Mesodermal cell (in vitro differentiated cells): Measurements from ENCODE around the gene CD6. TPM values are rescaled to one million over a fixed set of nuclear protein-coding genes. Genes with fewer than 3 reads are reported as not detected.

ENCODE experiments used
- H3K27ac ChIP-seq: 2 replicates; pipeline ENCODE4 v1.7.0; 2013; ENCODE audit warnings: mild to moderate bottlenecking, low read depth, low read length, moderate library complexity; ENCODE audit not compliant: severe bottlenecking
- H3K36me3 ChIP-seq: 2 replicates; pipeline ENCODE4 v1.7.1; 2013; ENCODE audit warnings: mild to moderate bottlenecking, low read length, moderate library complexity; ENCODE audit not compliant: control insufficient read depth, insufficient read depth
- H3K4me1 ChIP-seq: one replicate; pipeline ENCODE4 v1.7.1; 2013; ENCODE audit warnings: mild to moderate bottlenecking, low read length; ENCODE audit not compliant: insufficient read depth, control insufficient read depth, poor library complexity, severe bottlenecking
- H3K4me3 ChIP-seq: 2 replicates; pipeline ENCODE4 v1.7.0; 2013; ENCODE audit warnings: low read length, control low read depth, mild to moderate bottlenecking; ENCODE audit not compliant: insufficient read depth, poor library complexity, severe bottlenecking; ENCODE audit errors: extremely low read depth
- H3K9me3 ChIP-seq: 2 replicates; pipeline ENCODE4 v1.7.1; 2013; ENCODE audit warnings: mild to moderate bottlenecking, low read length, moderate library complexity; ENCODE audit not compliant: control insufficient read depth
- WGBS, 2 experiments: methylation state at CpG; one replicate each; pipeline ENCODE4 v1.1.5; 2013; ENCODE audit warnings: missing lambda C conversion rate in 2 of 2; ENCODE audit not compliant: insufficient coverage in 2 of 2; 5-methylcytosine and 5-hydroxymethylcytosine counted together
- polyA plus RNA-seq, 2 experiments: library from polyadenylated mRNA; stranded (reverse); fragments of 50-300 nt; gene quantifications; one replicate each; pipeline ENCODE4 v1.2.3, GENCODE V29; 2013

CD6 gene
- 0.26 TPM for polyA plus RNA-seq (2013, experiment 1 of 2)
- polyA plus RNA-seq (2013, experiment 2 of 2) = 0.46 TPM

GRCh38 chr11:60971520-60971919 lies at the start of gene CD6:
Gene CD6, plus strand, starts transcription at chr11:60971680. Its CDS starts 186 bp downstream, at chr11:60971866.
- WGBS, 2 experiments = 90 to 92% methylated on average over 14 to 15 of the region's 16 CpGs
- no peaks in the 10 kb centered on the region for H3K4me1 ChIP-seq
- H3K27ac ChIP-seq = no peak within 1 kb of the TSS
- H3K9me3 ChIP-seq = no peaks in the 10 kb centered on the region
- no peak within 1 kb of the TSS for H3K4me3 ChIP-seq
- H3K36me3 ChIP-seq = no peaks in the 10 kb centered on the region

GRCh38 chr11:60921777-60922335 lies 49.6 kb upstream of the CD6 start:
- 95 to 96% methylated on average over 22 of the region's 23 CpGs for WGBS, 2 experiments
- Histone ChIP-seq H3K27ac (no peak overlapping the region), H3K4me1 (peaks cover 26% of the 10 kb centered on the region), H3K36me3 (peaks cover 53% of the 10 kb centered on the region), H3K9me3 (no peaks in the 10 kb centered on the region), H3K4me3 (no peak overlapping the region)

GRCh38 chr11:60922906-60923305 lies 48.6 kb upstream of the CD6 start:
- H3K4me3 ChIP-seq = no peak overlapping the region
- H3K36me3 ChIP-seq = peaks cover 56% of the 10 kb centered on the region
- no peaks in the 10 kb centered on the region for H3K9me3 ChIP-seq
- WGBS, 2 experiments = 84 to 90% methylated on average over 2 to 4 of the region's 6 CpGs
- H3K27ac ChIP-seq = no peak overlapping the region
- H3K4me1 ChIP-seq = peaks cover 26% of the 10 kb centered on the region

- Histone ChIP-seq H3K4me1 (peaks cover 22% of the 10 kb centered on the region), H3K36me3 (peaks cover 56% of the 10 kb centered on the region), H3K4me3 (no peak overlapping the region), H3K9me3 (no peaks in the 10 kb centered on the region), H3K27ac (no peak overlapping the region)
- 67 to 93% methylated on average over 2 to 4 of the region's 5 CpGs for WGBS, 2 experiments
Measured at GRCh38 chr11:60923326-60923725, 48.2 kb upstream of the CD6 start.

- no peak overlapping the region for H3K27ac ChIP-seq
- 73 to 93% methylated on average over 3 of the region's 6 CpGs for WGBS, 2 experiments
- no peak overlapping the region for H3K4me3 ChIP-seq
- H3K4me1 ChIP-seq = peaks cover 18% of the 10 kb centered on the region
- H3K9me3 ChIP-seq = no peaks in the 10 kb centered on the region
- H3K36me3 ChIP-seq = peaks cover 61% of the 10 kb centered on the region
Measured at GRCh38 chr11:60923800-60924109, 47.7 kb upstream of the CD6 start.

- H3K9me3 ChIP-seq = no peaks in the 10 kb centered on the region
- 1% methylated on average over 37 to 46 of the region's 69 CpGs for WGBS, 2 experiments
- H3K4me3 ChIP-seq = peak within 1 kb of the TSS; percentile 70
- peaks cover 64% of the 10 kb centered on the region for H3K36me3 ChIP-seq
- H3K27ac ChIP-seq = peak within 1 kb of the TSS; percentile 16
- H3K4me1 ChIP-seq = peaks cover 13% of the 10 kb centered on the region
Measured at GRCh38 chr11:60924110-60924905, 47.2 kb upstream of the CD6 start, which contains the start of gene TMEM132A. Gene TMEM132A, plus strand, starts transcription at chr11:60924460. Its CDS starts 174 bp downstream, at chr11:60924634.

- Histone ChIP-seq H3K9me3 (no peaks in the 10 kb centered on the region), H3K27ac (no peak overlapping the region), H3K36me3 (peaks cover 64% of the 10 kb centered on the region), H3K4me3 (peak overlapping the region; percentile 70), H3K4me1 (peaks cover 10% of the 10 kb centered on the region)
- WGBS, 2 experiments = 3 to 6% methylated on average over 26 to 32 of the region's 35 CpGs
Measured at GRCh38 chr11:60924906-60925853, 46.3 kb upstream of the CD6 start.

GRCh38 chr11:60925868-60926267 lies 45.6 kb upstream of the CD6 start:
- Histone ChIP-seq H3K9me3 (no peaks in the 10 kb centered on the region), H3K4me1 (peaks cover 10% of the 10 kb centered on the region), H3K36me3 (peaks cover 64% of the 10 kb centered on the region), H3K27ac (no peak overlapping the region), H3K4me3 (peak overlapping the region; percentile 70)
- WGBS, 2 experiments = 73 to 80% methylated on average over 4 of the region's 6 CpGs

GRCh38 chr11:60926500-60926899 lies 45.0 kb upstream of the CD6 start:
- Histone ChIP-seq H3K4me3 (no peak overlapping the region), H3K4me1 (peaks cover 10% of the 10 kb centered on the region), H3K27ac (no peak overlapping the region), H3K9me3 (no peaks in the 10 kb centered on the region), H3K36me3 (peaks cover 64% of the 10 kb centered on the region)
- WGBS, 2 experiments = 87 to 100% methylated on average over 1 to 3 of the region's 8 CpGs

- Histone ChIP-seq H3K9me3 (no peaks in the 10 kb centered on the region), H3K36me3 (peaks cover 65% of the 10 kb centered on the region), H3K4me3 (no peak overlapping the region), H3K27ac (no peak overlapping the region), H3K4me1 (peaks cover 10% of the 10 kb centered on the region)
- WGBS, 2 experiments = 98 to 100% methylated on average over 4 to 7 of the region's 8 CpGs
Measured at GRCh38 chr11:60927061-60927592, 44.4 kb upstream of the CD6 start.
